Keratinocyte (primary cell): Measurements from ENCODE around the gene LEMD1. TPM values are rescaled to one million over a fixed set of nuclear protein-coding genes. Genes with fewer than 3 reads are reported as not detected.
"Not testable (repeated sequence)": the region's sequence is repeated elsewhere in the genome, so short reads cannot be mapped to it uniquely, and the experiment has no call there.

Source experiments
- DNase-seq: peaks from one replicate; pipeline ENCODE4 v3.0.0-alpha.2; 2011; ENCODE audit warnings: low read depth, missing footprints, low spot score
- FAIRE-seq: peaks from 2 replicates; lab custom pipeline; 2011; peaks lifted over from hg19 to GRCh38; lab: Jason Lieb, UNC
- H2AFZ ChIP-seq: 2 replicates; pipeline ENCODE4 v1.6.0; 2012; ENCODE audit warnings: low read length, control low read depth, inconsistent platforms; ENCODE audit not compliant: control insufficient read depth
- H3K27ac ChIP-seq: 2 replicates; pipeline ENCODE4 v1.5.1; 2011; ENCODE audit warnings: low read length; ENCODE audit not compliant: control insufficient read depth, insufficient read depth
- H3K27me3 ChIP-seq: 3 replicates; pipeline ENCODE4 v1.6.0; 2011; ENCODE audit warnings: low read length; ENCODE audit not compliant: control insufficient read depth, insufficient read depth; ENCODE audit errors: extremely low read depth
- H3K36me3 ChIP-seq, 2 experiments: 2 replicates in 1 of 2; 3 replicates in 1 of 2; pipeline ENCODE4 v1.5.1; 2011; ENCODE audit warnings: low read length in 2 of 2, mild to moderate bottlenecking in 1 of 2; ENCODE audit not compliant: control insufficient read depth in 2 of 2, insufficient read depth in 2 of 2; ENCODE audit errors: extremely low read depth in 1 of 2
- H3K4me1 ChIP-seq: 3 replicates; pipeline ENCODE4 v1.5.1; 2011; ENCODE audit warnings: low read length; ENCODE audit not compliant: control insufficient read depth, insufficient read depth; ENCODE audit errors: extremely low read depth
- H3K4me2 ChIP-seq: 3 replicates; pipeline ENCODE4 v1.6.0; 2011; ENCODE audit warnings: low read depth, low read length; ENCODE audit not compliant: control insufficient read depth, insufficient read depth; ENCODE audit errors: extremely low read depth
- H3K4me3 ChIP-seq, 3 experiments: fragments of 200-600 bp in 1 of 3; sonication (generic) in 1 of 3; 2 replicates in 2 of 3; 3 replicates in 1 of 3; pipeline ENCODE4 v1.5.1; 2011 to 2016; ENCODE audit warnings: low read length in 3 of 3, mild to moderate bottlenecking in 3 of 3, control low read depth in 2 of 3, inconsistent platforms in 1 of 3, low read depth in 1 of 3, mixed read lengths in 1 of 3, mixed run types in 1 of 3, moderate library complexity in 1 of 3; ENCODE audit not compliant: control insufficient read depth in 2 of 3, insufficient read depth in 2 of 3; ENCODE audit errors: extremely low read depth in 1 of 3
- H3K79me2 ChIP-seq: 2 replicates; pipeline ENCODE4 v1.6.0; 2012; ENCODE audit warnings: low read length; ENCODE audit not compliant: control insufficient read depth, insufficient read depth
- H3K9ac ChIP-seq: 3 replicates; pipeline ENCODE4 v1.6.0; 2011; ENCODE audit warnings: low read length; ENCODE audit not compliant: control insufficient read depth, insufficient read depth; ENCODE audit errors: extremely low read depth
- H3K9me1 ChIP-seq: 3 replicates; pipeline ENCODE4 v1.6.0; 2011; ENCODE audit warnings: low read length; ENCODE audit not compliant: control insufficient read depth, insufficient read depth; ENCODE audit errors: extremely low read depth
- H3K9me3 ChIP-seq: 2 replicates; pipeline ENCODE4 v1.5.1; 2012; ENCODE audit warnings: low read depth, low read length; ENCODE audit not compliant: control insufficient read depth
- H4K20me1 ChIP-seq: 3 replicates; pipeline ENCODE4 v1.6.0; 2011; ENCODE audit warnings: low read length; ENCODE audit not compliant: control insufficient read depth, insufficient read depth; ENCODE audit errors: extremely low read depth
- CTCF ChIP-seq, 3 experiments: IDR thresholded peaks in 1 of 3; conservative IDR thresholded peaks in 1 of 3; optimal IDR thresholded peaks in 1 of 3; 2 replicates in 2 of 3; 3 replicates in 1 of 3; pipeline versions ENCODE3 to v1.5.1; 2011; ENCODE audit warnings: low read length in 3 of 3, mild to moderate bottlenecking in 3 of 3, moderate library complexity in 2 of 3, control low read depth in 1 of 3, inconsistent platforms in 1 of 3; ENCODE audit not compliant: insufficient read depth in 2 of 3; ENCODE audit errors: extremely low read depth in 1 of 3
- EZH2 ChIP-seq: IDR thresholded peaks from one replicate; pipeline ENCODE4 v1.6.1; 2012; ENCODE audit warnings: inconsistent platforms, mild to moderate bottlenecking, low read length, moderate library complexity
- dilution Hi-C: fragments of 300-500 bp; cut with MboI; formaldehyde crosslinking; loops from one replicate; pipeline ENCODE4 v1.7.0; 2020; ENCODE audit warnings: low sequenced_read_pairs; ENCODE audit not compliant: extremely low pct_ligation_motif_present
- polyA plus RNA-seq, 5 experiments: library from polyadenylated mRNA; depleted of rRNA in 3 of 5; stranded (reverse) in 3 of 5; stranded (forward) in 1 of 5; unstranded in 1 of 5; fragments of >200 nt; gene quantifications; 1 replicate in 1 of 5; 2 replicates in 3 of 5; 3 replicates in 1 of 5; pipeline versions ENCODE4 v1.2.1 to v1.2.3, GENCODE V29; 2011 to 2012; ENCODE audit warnings: missing spikeins in 2 of 5, low read depth in 1 of 5, low replicate concordance in 1 of 5

The LEMD1 gene
- polyA plus RNA-seq, 1 donor (not counting 4 experiments of a cell fraction or from before 2014, with no cell fraction given) = 1.9 TPM

- Histone ChIP-seq H3K4me3 (no peak overlapping the region), H3K9ac (no peak overlapping the region), H3K27ac (no peak overlapping the region), H3K9me3 (no peaks in the 10 kb centered on the region), H3K9me1 (no peaks in the 10 kb centered on the region), H3K36me3 (peaks cover 7 to 9% of the 10 kb centered on the region in 2 experiments), H3K4me2 (no peak overlapping the region), H2AFZ (no peak overlapping the region), H3K27me3 (no peaks in the 10 kb centered on the region), H4K20me1 (no peaks in the 10 kb centered on the region), H3K4me1 (peaks cover 20% of the 10 kb centered on the region), H3K79me2 (no peaks in the 10 kb centered on the region)
- TF ChIP-seq EZH2 = no peak
- no peak for TF ChIP-seq CTCF (optimal IDR thresholded peaks at IDR 0.05 in 1 of 3, IDR thresholded peaks at IDR 0.05 in 1 of 3, conservative IDR thresholded peaks at IDR 0.05 in 1 of 3; ENCODE audit: extremely low read depth in 1 of 3, insufficient read depth in 2 of 3, low read length in 3 of 3)
- dilution Hi-C loops = no loop called here
- DNase-seq = no peak
- no peak for FAIRE-seq
Measured at GRCh38 chr1:205435578-205436573, 14.0 kb upstream of the LEMD1 start.

GRCh38 chr1:205434738-205435137 lies 12.9 kb upstream of the LEMD1 start:
- DNase-seq (no peak), FAIRE-seq (no peak)
- dilution Hi-C loops = no loop called here
- Histone ChIP-seq H3K36me3 (peaks cover 0 to 4% of the 10 kb centered on the region in 2 experiments), H3K9me1 (no peaks in the 10 kb centered on the region), H3K27me3 (peaks cover 4% of the 10 kb centered on the region), H3K27ac (no peak overlapping the region), H3K4me2 (no peak overlapping the region), H4K20me1 (no peaks in the 10 kb centered on the region), H2AFZ (no peak overlapping the region), H3K79me2 (no peaks in the 10 kb centered on the region), H3K9ac (no peak overlapping the region), H3K9me3 (no peaks in the 10 kb centered on the region), H3K4me1 (peaks cover 11% of the 10 kb centered on the region), H3K4me3 (no peak overlapping the region)
- no peak for TF ChIP-seq EZH2
- no peak for TF ChIP-seq CTCF (optimal IDR thresholded peaks at IDR 0.05 in 1 of 3, IDR thresholded peaks at IDR 0.05 in 1 of 3, conservative IDR thresholded peaks at IDR 0.05 in 1 of 3; ENCODE audit: extremely low read depth in 1 of 3, insufficient read depth in 2 of 3, low read length in 3 of 3)

GRCh38 chr1:205432692-205433091 lies 10.8 kb upstream of the LEMD1 start:
- H2AFZ ChIP-seq, H3K27ac ChIP-seq, H3K79me2 ChIP-seq, H3K4me3 ChIP-seq, H3K4me2 ChIP-seq, H3K4me1 ChIP-seq, dilution Hi-C loops, H3K36me3 ChIP-seq, H3K9me3 ChIP-seq, H3K9me1 ChIP-seq, H4K20me1 ChIP-seq, DNase-seq, FAIRE-seq, H3K9ac ChIP-seq: not testable (repeated sequence)
- H3K27me3 ChIP-seq = peaks cover 11% of the 10 kb centered on the region
